Activated T-cell treated with anti-CD3 and anti-CD28 coated beads for 24 hours (primary cell): ENCODE results near the gene RSPH10B.
"Not testable (repeated sequence)": the region's sequence is repeated elsewhere in the genome, so short reads cannot be mapped to it uniquely, and the experiment has no call there.

Experiments used
- DNase-seq: peaks from one replicate; pipeline ENCODE4 v3.0.0-alpha.2; 2020; ENCODE audit warnings: low read depth

The RSPH10B gene

GRCh38 chr7:5926263-5926870 is 44.1 kb downstream of the RSPH10B start:
- not testable (repeated sequence) for DNase-seq

GRCh38 chr7:5924630-5925029 is 45.9 kb downstream of the RSPH10B start:
- DNase-seq, result not testable (repeated sequence)

- not testable (repeated sequence) for DNase-seq
These were observed 46.3 kb downstream of the RSPH10B start for GRCh38 chr7:5924180-5924579.

GRCh38 chr7:5916529-5916928 is 54.0 kb downstream of the RSPH10B start:
- not testable (repeated sequence) for DNase-seq

GRCh38 chr7:5908835-5909234 is 61.7 kb downstream of the RSPH10B start:
- not testable (repeated sequence) for DNase-seq

- DNase-seq, result not testable (repeated sequence)
These were observed 65.8 kb downstream of the RSPH10B start for GRCh38 chr7:5904726-5905125.

GRCh38 chr7:5903002-5903401 is 67.5 kb downstream of the RSPH10B start:
- not testable (repeated sequence) for DNase-seq

GRCh38 chr7:5898480-5899224 is 71.8 kb downstream of the RSPH10B start, which contains the start of gene CCZ1:
Gene CCZ1, plus strand, starts transcription at chr7:5898733. Its CDS starts 67 bp downstream, at chr7:5898800.
- DNase-seq, result peak; percentile 74

- DNase-seq, result not testable (repeated sequence)
These were observed 73.0 kb downstream of the RSPH10B start for GRCh38 chr7:5897369-5897919.

- no peak for DNase-seq
These were observed 78.0 kb downstream of the RSPH10B start for GRCh38 chr7:5892498-5892897.

GRCh38 chr7:5890244-5890643 is 80.2 kb downstream of the RSPH10B start:
- DNase-seq, result not testable (repeated sequence)

- DNase-seq, result not testable (repeated sequence)
These were observed 82.5 kb downstream of the RSPH10B start for GRCh38 chr7:5888021-5888420.

- not testable (repeated sequence) for DNase-seq
These were observed 86.1 kb downstream of the RSPH10B start for GRCh38 chr7:5884431-5884830.

- DNase-seq, result not testable (repeated sequence)
These were observed 90.4 kb downstream of the RSPH10B start for GRCh38 chr7:5880106-5880505.

- DNase-seq, result not testable (repeated sequence)
These were observed 90.9 kb downstream of the RSPH10B start for GRCh38 chr7:5879591-5879990.
